ENCODE results near the gene FBH1. TPM values are rescaled to one million over a fixed set of nuclear protein-coding genes. Genes with fewer than 3 reads are reported as not detected.

FBH1 gene
- total and polyA plus RNA-seq, 9 of the 15 experiments (the other 6 are each of a cell fraction or from before 2014, with no cell fraction given): 13.4 to 108 (median 77.8) TPM

GRCh38 chr10:5862360-5862961 lies 27.6 kb upstream of the FBH1 start:
- Histone ChIP-seq H3K79me2 (ENCODE audit: control insufficient read depth, insufficient read depth, low read length) (no peaks in the 10 kb centered on the region), H3K4me3 (no peak overlapping the region), H2AFZ (ENCODE audit: low read depth, low read length) (no peak overlapping the region), H3K9me1 (ENCODE audit: control insufficient read depth, insufficient read depth, low read length) (no peaks in the 10 kb centered on the region), H3K27ac (ENCODE audit: extremely low read depth, low read depth, low read length) (no peak overlapping the region), H4K20me1 (replicated peaks; ENCODE audit: control insufficient read depth, insufficient read depth, low read length) (no peaks in the 10 kb centered on the region), H3K4me2 (ENCODE audit: insufficient read depth, low read length) (no peak overlapping the region), H3K36me3 (ENCODE audit: control insufficient read depth, insufficient read depth, low read length) (no peaks in the 10 kb centered on the region), H3K9me3 (replicated peaks; ENCODE audit: control insufficient read depth, insufficient read depth, low read depth, low read length) (no peaks in the 10 kb centered on the region), H3K9ac (ENCODE audit: insufficient read depth in 1 of 2, low read depth in 2 of 2, low read length in 2 of 2) (no peak overlapping the region), H3K4me1 (replicated peaks in 1 of 2; ENCODE audit: control insufficient read depth in 2 of 2, insufficient read depth in 2 of 2, low read length in 2 of 2) (peaks cover 0 to 3% of the 10 kb centered on the region in 2 experiments; a peak in 3 of 5 replicates), H3K27me3 (ENCODE audit: control insufficient read depth in 2 of 2, insufficient read depth in 2 of 2, low read length in 2 of 2) (no peaks in the 10 kb centered on the region)
- ChIA-PET POLR2A (interaction anchor here (0.7 kb wide), 1 partner anchor 26 kb away, joined by 4 read pairs; no protein-coding TSS in a partner anchor), CTCF (ENCODE audit: low intra/inter-chr PET ratio) (no interaction called here)
- ATAC-seq: no peak
- TF ChIP-seq ZNF217 (CRISPR knock-in tag; IDR thresholded peaks at IDR 0.05): no peak
- no peak for TF ChIP-seq FOXJ2 (tag; IDR thresholded peaks at IDR 0.05)
- TF ChIP-seq ATF3 (IDR thresholded peaks at IDR 0.05): peak; percentile 67
- no peak for TF ChIP-seq ATF3 (CRISPR knock-in tag; conservative IDR thresholded peaks at IDR 0.05)
- TF ChIP-seq TAF15 (IDR thresholded peaks at IDR 0.05; ENCODE audit: low read depth, low read length): no peak
- TF ChIP-seq TBL1XR1 (IDR thresholded peaks at IDR 0.05; ENCODE audit: low read length in 2 of 2): no peak
- no peak for TF ChIP-seq HDAC3 (IDR thresholded peaks at IDR 0.05; ENCODE audit: borderline replicate concordance, partially characterized antibody)
- no peak for TF ChIP-seq GTF2B (IDR thresholded peaks at IDR 0.05; ENCODE audit: extremely low read depth, insufficient read length)
- WGBS (ENCODE audit: insufficient coverage, low coverage, missing lambda C conversion rate): 62% methylated on average over 7 of the region's 7 CpGs
- DNase-seq (ENCODE audit: extremely low read depth in 1 of 4, low spot score in 3 of 4): no peak
- intact Hi-C loops (cut with micrococcal nuclease) (no loop called here), in situ Hi-C loops (cut with MboI) (no loop called here)
- no peak for FAIRE-seq
- no TSS peak for BruUV-seq (replicated peaks)

Measured in K562 (cell line).